Epithelial cell of esophagus (primary cell): ENCODE results near the gene RPL18A.
A peak's percentile ranks its signal among the peaks of the same experiment; 100 is the strongest.

ENCODE experiments used
- DNase-seq: peaks from one replicate; pipeline ENCODE4 v3.0.0; 2010; ENCODE audit warnings: low read depth
- H3K4me3 ChIP-seq: 2 replicates; pipeline ENCODE4 v1.5.1; 2011; ENCODE audit warnings: mild to moderate bottlenecking, low read length, control low read depth
- TF ChIP-seq, protein P1 (sequence below): IDR thresholded peaks from 2 replicates; pipeline ENCODE4 v1.5.1; 2011; ENCODE audit warnings: low read depth, mild to moderate bottlenecking, low read length, control low read depth, inconsistent platforms; ENCODE audit not compliant: insufficient read depth; ENCODE audit errors: missing control alignments

RPL18A gene

GRCh38 chr19:17893766-17894165 lies 34.1 kb downstream of the RPL18A start:
- TF ChIP-seq, protein P1, sequence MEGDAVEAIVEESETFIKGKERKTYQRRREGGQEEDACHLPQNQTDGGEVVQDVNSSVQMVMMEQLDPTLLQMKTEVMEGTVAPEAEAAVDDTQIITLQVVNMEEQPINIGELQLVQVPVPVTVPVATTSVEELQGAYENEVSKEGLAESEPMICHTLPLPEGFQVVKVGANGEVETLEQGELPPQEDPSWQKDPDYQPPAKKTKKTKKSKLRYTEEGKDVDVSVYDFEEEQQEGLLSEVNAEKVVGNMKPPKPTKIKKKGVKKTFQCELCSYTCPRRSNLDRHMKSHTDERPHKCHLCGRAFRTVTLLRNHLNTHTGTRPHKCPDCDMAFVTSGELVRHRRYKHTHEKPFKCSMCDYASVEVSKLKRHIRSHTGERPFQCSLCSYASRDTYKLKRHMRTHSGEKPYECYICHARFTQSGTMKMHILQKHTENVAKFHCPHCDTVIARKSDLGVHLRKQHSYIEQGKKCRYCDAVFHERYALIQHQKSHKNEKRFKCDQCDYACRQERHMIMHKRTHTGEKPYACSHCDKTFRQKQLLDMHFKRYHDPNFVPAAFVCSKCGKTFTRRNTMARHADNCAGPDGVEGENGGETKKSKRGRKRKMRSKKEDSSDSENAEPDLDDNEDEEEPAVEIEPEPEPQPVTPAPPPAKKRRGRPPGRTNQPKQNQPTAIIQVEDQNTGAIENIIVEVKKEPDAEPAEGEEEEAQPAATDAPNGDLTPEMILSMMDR, result no peak
- DNase-seq, result no peak

GRCh38 chr19:17902701-17903100 lies 43.0 kb downstream of the RPL18A start:
- TF ChIP-seq, protein P1, result no peak
- no peak overlapping the region for H3K4me3 ChIP-seq
- peak; percentile 76 for DNase-seq

More at GRCh38 chr19:17893766-17894165, 34.1 kb downstream of the RPL18A start:
- H3K4me3 ChIP-seq, result no peak overlapping the region

GRCh38 chr19:17908244-17908643 lies 48.5 kb downstream of the RPL18A start:
- DNase-seq, result no peak
- no peak overlapping the region for H3K4me3 ChIP-seq
- TF ChIP-seq, protein P1, result no peak

DNA sequence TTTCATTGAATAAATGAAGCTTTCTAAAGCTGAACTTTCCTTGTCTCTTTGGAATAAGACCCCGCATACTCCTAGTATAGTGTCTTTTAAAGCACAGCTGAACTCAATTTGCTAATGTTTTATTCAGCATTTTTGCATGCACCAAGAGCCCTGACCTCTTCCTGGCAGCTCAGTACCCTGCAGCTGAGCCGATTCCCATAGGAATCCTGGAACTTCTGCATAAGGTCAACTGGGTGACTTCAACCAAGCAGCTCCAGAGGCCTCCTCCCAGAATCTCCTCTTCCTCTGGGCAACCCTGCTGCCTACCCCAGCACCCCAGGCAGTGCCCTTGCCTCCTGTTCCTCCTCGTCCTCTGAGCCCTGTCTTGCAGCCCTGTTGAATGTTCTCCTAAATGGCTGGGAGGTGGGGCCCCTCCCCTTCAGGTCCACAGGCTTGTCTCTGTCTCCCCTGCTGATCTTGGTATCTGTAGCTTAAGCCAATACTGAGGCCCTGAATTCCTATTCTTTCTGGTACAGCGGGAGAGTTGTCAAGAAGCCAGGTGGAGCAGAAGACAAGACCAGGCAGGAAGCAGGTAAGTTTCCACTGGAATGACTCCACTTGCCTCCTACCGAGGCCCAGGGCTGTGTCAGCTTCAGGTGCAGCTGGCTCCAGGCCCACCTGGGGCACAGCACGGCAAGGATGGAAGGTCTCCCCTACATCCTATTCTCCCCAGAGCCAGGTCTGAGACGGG lies 49.5 kb downstream of the RPL18A start:
- peak; percentile 62 for DNase-seq
- H3K4me3 ChIP-seq, result no peak overlapping the region
- TF ChIP-seq, protein P1, result no peak

DNA sequence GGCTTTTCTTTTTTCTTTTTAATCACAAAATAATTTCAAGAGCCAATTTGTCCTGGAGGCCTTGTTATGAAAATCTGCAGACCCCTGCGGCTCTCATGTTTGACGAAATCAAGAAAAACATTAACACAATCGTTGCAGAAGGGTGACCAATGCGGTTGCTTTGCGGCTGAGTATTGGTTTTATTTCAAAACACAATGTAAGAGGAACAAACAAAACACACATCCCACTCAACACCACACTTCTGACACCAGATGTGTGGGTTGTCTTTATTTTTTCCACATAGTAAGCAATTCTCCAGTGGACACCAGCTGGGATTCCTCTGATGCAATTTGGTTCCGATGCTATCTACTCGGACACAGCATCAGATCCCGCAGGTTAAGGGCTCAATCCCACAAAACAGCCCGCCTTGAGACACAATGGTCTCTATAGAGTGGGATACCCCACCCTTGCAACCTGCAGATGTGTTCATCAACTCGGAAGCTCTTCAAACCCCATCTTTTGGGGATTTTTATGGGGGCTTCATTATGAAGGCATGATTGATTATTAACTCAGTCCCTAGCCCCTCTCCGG lies 51.2 kb downstream of the RPL18A start:
- H3K4me3 ChIP-seq, result no peak overlapping the region
- DNase-seq, result no peak
- TF ChIP-seq, protein P1, result no peak
